Measurements from ENCODE around the gene SMARCA4.

Gene SMARCA4

DNA sequence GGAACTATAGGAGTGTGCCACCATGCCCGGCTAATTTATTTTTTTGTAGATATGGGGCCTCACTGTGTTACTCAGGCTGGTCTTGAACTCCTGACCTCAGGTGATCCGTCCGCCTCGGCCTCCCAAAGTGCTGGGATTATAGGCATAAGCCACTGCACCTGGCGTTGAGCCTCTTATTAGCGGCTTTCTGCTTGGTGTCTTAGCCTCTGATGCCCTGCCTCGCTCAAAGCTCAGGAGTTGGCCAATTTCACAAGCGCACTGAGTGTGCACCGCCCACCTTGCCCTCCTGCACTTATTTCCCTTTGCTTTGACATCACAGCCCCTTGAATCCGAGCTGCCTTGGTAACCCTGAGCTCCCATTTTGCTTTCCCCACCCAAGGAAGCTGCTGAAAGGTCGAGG, 42.5 kb upstream of the SMARCA4 start:
- TF ChIP-seq, protein P1, sequence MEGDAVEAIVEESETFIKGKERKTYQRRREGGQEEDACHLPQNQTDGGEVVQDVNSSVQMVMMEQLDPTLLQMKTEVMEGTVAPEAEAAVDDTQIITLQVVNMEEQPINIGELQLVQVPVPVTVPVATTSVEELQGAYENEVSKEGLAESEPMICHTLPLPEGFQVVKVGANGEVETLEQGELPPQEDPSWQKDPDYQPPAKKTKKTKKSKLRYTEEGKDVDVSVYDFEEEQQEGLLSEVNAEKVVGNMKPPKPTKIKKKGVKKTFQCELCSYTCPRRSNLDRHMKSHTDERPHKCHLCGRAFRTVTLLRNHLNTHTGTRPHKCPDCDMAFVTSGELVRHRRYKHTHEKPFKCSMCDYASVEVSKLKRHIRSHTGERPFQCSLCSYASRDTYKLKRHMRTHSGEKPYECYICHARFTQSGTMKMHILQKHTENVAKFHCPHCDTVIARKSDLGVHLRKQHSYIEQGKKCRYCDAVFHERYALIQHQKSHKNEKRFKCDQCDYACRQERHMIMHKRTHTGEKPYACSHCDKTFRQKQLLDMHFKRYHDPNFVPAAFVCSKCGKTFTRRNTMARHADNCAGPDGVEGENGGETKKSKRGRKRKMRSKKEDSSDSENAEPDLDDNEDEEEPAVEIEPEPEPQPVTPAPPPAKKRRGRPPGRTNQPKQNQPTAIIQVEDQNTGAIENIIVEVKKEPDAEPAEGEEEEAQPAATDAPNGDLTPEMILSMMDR (IDR thresholded peaks at IDR 0.05; ENCODE audit: low read length, missing control alignments): no peak
- no peak for DNase-seq (ENCODE audit: low read depth)
- no peak overlapping the region for H3K4me3 ChIP-seq (replicated peaks; ENCODE audit: low read depth, low read length)

GRCh38 chr19:10919352-10920287, 41.2 kb upstream of the SMARCA4 start:
- TF ChIP-seq, protein P1 (IDR thresholded peaks at IDR 0.05; ENCODE audit: low read length, missing control alignments): no peak
- no peak for DNase-seq (ENCODE audit: low read depth)
- H3K4me3 ChIP-seq (replicated peaks; ENCODE audit: low read depth, low read length): no peak overlapping the region

- DNase-seq (ENCODE audit: low read depth): no peak
- H3K4me3 ChIP-seq (replicated peaks; ENCODE audit: low read depth, low read length): no peak overlapping the region
- TF ChIP-seq, protein P1 (IDR thresholded peaks at IDR 0.05; ENCODE audit: low read length, missing control alignments): no peak
Measured at GRCh38 chr19:10920288-10920655, 40.6 kb upstream of the SMARCA4 start.

GRCh38 chr19:10920781-10921180, 40.0 kb upstream of the SMARCA4 start:
- no peak overlapping the region for H3K4me3 ChIP-seq (replicated peaks; ENCODE audit: low read depth, low read length)
- TF ChIP-seq, protein P1 (IDR thresholded peaks at IDR 0.05; ENCODE audit: low read length, missing control alignments): no peak
- DNase-seq (ENCODE audit: low read depth): no peak

DNA sequence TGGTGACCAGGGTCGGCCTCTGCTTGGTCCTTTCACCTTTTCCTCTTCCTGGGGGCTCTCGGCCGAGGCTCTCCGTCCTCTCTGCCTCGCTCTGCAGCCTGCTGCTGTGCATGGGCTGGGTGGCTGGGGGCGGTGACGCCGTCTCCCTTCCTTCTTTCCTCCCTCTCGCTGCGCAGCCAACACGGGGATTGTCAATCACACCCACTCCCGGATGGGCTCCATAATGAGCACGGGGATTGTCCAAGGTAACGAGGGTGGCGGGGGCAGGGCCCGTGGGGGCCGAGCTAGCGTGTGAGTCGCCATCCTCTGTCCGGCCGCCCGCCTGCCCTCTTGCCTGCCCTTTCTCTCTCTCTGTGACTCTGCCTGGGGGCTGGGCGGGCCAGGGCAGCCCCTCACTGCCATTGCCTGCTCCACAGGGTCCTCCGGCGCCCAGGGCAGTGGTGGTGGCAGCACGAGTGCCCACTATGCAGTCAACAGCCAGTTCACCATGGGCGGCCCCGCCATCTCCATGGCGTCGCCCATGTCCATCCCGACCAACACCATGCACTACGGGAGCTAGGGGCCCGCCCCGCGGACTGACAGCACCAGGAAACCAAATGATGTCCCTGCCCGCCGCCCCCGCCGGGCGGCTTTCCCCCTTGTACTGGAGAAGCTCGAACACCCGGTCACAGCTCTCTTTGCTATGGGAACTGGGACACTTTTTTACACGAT, 39.5 kb upstream of the SMARCA4 start:
- DNase-seq (ENCODE audit: low read depth): no peak
- TF ChIP-seq, protein P1 (IDR thresholded peaks at IDR 0.05; ENCODE audit: low read length, missing control alignments): no peak
- no peak overlapping the region for H3K4me3 ChIP-seq (replicated peaks; ENCODE audit: low read depth, low read length)

DNA sequence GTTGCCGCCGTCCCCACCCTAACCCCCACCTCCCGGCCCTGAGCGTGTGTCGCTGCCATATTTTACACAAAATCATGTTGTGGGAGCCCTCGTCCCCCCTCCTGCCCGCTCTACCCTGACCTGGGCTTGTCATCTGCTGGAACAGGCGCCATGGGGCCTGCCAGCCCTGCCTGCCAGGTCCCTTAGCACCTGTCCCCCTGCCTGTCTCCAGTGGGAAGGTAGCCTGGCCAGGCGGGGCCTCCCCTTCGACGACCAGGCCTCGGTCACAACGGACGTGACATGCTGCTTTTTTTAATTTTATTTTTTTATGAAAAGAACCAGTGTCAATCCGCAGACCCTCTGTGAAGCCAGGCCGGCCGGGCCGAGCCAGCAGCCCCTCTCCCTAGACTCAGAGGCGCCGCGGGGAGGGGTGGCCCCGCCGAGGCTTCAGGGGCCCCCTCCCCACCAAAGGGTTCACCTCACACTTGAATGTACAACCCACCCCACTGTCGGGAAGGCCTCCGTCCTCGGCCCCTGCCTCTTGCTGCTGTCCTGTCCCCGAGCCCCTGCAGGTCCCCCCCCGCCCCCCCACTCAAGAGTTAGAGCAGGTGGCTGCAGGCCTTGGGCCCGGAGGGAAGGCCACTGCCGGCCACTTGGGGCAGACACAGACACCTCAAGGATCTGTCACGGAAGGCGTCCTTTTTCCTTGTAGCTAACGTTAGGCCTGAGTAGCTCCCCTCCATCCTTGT, 38.8 kb upstream of the SMARCA4 start:
- H3K4me3 ChIP-seq (replicated peaks; ENCODE audit: low read depth, low read length): no peak overlapping the region
- no peak for DNase-seq (ENCODE audit: low read depth)
- TF ChIP-seq, protein P1 (IDR thresholded peaks at IDR 0.05; ENCODE audit: low read length, missing control alignments): no peak
